Erythroblast (primary cell): ENCODE measurements around the gene ADTRP.

Source experiments
- GATA1 ChIP-seq: IDR thresholded peaks from 2 replicates; pipeline ENCODE4 v1.6.1; 2011; ENCODE audit warnings: low read depth, mild to moderate bottlenecking, control low read depth, low read length, moderate library complexity
- POLR2A ChIP-seq: IDR thresholded peaks from 2 replicates; pipeline ENCODE4 v1.6.1; 2011; ENCODE audit warnings: mild to moderate bottlenecking, low read length

GRCh38 chr6:11791354-11792107 is 12.9 kb upstream of the ADTRP start:
- TF ChIP-seq POLR2A: no peak
- TF ChIP-seq GATA1: no peak
